CD4-positive, alpha-beta T cell treated with Interleukin-4 for 1 hour (primary cell): ENCODE data around the gene SURF4.
"Not testable (repeated sequence)": the region's sequence is repeated elsewhere in the genome, so short reads cannot be mapped to it uniquely, and the experiment has no call there.

Experiments used
- DNase-seq, 2 donors: peaks; one replicate each; pipeline ENCODE4 v3.0.0-alpha.2; 2020 to 2022

SURF4 gene

GRCh38 chr9:133351526-133351907, 24.3 kb downstream of the SURF4 start:
- no peak for DNase-seq

DNA sequence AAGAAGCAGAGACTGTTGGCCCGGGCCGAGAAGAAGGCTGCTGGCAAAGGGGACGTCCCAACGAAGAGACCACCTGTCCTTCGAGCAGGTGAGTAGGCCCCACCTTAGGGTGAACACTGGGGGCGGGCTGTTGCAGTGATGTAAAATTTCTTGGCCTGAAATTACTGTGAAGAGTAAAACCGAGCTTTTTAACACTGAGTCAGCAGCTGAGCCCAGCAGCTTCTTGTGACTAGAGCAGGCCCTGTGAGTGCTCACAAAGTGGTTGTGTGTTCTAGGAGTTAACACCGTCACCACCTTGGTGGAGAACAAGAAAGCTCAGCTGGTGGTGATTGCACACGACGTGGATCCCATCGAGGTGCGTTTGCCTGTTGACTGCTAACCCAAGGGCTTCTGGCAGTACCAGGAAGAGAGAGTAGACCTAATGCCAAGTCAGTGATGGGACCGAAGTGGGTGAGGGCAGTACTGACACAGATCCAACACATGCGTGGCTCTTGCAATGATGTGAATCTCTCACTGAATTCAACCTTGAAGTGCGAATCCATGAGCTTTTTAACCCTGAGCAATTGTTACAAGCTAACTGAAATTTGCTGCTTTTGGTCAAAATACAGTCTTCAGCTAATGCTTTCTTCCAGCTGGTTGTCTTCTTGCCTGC, 25.8 kb downstream of the SURF4 start:
- DNase-seq, result no peak

GRCh38 chr9:133348718-133349573, 26.9 kb downstream of the SURF4 start:
- no peak for DNase-seq

DNA sequence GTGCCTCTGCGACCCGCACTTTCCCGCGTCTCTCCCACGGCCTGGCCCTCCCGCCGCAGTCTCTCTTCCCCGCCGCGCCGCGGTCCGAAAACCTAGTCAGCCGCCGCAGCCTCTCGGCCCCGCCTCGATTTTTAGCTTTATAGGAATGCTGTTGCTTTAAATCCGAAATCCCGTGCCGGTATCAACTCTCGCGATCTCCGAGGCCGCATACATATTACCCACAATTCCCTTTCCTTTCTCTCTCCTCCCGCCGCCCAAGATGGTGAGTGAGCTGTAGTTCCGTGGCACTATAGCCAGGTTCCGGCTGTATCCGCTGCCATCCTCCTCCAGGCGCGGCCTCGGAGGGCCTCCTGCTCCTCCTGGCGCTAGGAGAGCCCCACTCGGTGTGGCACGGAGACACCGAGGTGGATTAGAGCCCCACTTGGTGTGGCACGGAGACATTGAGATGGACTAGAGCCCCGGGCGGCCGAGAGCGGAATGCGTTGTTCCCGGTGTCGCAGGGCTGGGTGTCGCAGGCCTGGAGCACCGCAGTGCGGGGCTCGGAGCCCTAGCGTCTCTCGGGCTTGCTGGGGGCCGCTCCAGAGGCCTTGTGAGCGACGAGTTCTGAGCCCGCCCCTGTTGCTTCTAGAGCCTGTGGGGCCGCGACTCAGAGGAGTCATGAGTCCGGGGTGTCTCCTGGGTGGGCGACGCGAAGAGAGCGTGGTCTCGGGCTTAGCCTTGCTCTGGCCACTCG, 27.7 kb downstream of the SURF4 start, which contains the start of the genes MED22 and RPL7A:
Gene MED22 (minus strand): TSS at position 147 of the 733 bp plus-strand sequence. CDS start 1,469 bp downstream, outside the sequence.
Gene RPL7A (plus strand): TSS at position 234 of the 733 bp plus-strand sequence. CDS start 26 bp downstream, at position 260.
- DNase-seq, result peak; percentile 96

DNA sequence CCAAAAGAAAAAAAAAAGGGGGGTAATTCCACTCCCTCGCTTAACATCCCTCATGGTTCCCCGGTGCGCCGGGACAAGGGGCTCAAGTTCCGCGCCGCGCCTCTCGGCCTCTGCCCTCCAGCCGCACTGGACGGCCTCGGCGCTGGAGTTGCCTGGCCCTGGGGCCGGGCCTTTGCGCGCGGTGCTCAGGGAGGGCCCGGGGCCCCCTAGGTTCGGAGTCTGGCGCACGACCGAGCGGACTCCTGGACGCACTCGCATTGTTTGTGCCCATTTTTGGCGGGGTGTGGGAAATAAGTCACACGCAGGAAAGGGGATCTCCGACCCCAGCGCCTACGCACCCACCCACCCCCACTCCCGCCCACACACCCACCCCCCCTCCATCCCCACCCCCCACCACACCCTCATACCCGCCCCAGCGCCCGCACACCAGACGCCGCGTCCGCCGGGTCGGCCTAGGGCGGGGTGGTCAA, 28.3 kb downstream of the SURF4 start:
- peak; percentile 61 to 71 for DNase-seq

DNA sequence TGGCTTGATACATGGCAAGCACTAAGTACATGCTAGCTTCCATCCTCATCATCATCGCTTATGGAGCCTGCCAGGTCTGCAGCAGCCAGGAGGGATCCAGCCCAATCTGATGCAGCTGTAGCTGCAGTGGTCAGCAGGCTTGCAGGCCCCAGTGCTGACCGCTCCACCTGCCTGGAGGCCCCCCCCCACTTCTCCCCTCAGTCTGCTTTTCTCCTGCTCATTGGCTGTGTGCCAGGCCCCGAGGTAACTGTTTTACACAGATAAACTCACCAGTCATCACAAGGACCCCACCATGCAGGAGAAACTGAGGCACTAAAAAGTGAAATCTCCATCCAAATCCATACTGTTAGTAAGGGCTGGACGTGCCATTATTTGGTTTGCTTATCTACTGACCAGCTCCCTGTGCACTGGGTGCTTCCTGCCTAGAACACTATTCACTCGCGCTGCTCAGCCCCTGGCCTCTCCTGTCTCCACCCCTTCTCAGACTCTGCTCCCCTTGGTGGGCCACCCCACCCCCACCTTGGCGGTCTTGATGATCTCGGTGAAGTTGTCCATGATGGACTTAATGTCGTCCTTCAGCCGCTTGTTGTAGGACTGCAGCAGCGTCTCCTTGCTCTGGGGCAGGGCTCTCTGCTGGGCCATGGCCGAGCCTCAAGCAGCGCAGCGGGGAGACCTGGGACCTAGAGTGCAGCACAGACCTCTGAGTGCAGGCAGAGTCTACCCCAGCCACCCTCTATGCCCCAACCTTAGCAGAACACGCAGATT, 29.7 kb downstream of the SURF4 start:
- DNase-seq, result no peak

GRCh38 chr9:133345596-133345995, 30.3 kb downstream of the SURF4 start:
- DNase-seq, result no peak

GRCh38 chr9:133344979-133345378, 30.9 kb downstream of the SURF4 start:
- DNase-seq, result no peak

DNA sequence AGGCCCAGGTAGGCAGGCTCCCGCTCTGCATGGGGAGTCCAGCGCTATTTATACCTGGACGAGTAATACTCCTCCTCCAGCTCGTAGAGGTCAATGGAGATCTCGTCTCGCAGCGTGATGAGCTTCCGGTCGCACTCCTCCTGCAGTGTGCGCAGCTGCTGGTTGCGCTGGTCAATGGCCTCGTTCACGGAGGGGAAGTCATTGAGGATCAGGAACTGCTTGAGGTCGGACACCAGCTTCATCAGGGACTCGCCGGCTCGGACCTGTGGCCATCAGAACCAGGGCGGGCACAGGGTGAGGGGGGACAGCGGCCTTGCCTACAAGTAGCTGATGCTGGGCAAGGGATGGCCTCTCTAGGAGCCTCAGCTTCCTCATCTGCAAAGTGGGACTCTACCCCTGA, 31.8 kb downstream of the SURF4 start:
- DNase-seq, result no peak

- no peak for DNase-seq
Observed at GRCh38 chr9:133342570-133342969, 33.3 kb downstream of the SURF4 start.

GRCh38 chr9:133342069-133342406, 33.8 kb downstream of the SURF4 start:
- no peak for DNase-seq

DNA sequence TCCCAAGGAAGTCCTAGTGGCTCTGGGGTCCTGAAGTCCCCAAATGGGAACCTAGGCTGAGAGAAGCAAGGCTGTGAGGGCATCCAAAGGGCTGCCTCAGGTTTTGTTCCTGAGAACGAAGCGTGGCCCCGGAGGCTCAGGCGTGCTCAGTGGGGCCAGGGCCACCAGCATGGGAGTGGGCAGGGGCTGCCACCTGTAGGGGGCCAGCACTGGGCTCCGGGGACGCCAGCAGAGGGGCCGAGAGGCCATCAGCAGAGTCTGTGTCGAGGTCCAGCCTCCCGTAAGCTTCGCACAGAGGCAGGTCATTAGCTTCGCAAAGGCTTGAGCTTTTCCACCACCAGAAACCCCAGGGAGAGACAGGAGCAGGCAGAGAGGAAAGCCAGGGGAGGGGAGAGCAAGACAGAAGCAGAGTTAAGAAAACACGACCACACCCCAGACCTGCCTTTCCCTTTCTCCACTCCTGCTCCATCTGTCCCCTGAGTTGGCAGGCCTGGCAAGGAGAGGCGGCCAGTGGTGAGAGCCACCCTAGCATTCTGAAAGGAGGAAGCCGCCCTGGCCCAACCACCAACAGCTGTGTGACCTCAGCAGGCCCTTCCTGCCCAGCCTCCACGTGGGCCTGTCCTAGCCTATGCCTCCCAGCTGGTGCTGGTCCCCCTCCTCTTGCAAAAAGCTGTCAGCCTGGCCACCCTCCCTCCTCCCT, 34.3 kb downstream of the SURF4 start:
- DNase-seq, result peak in 1 of 2 donors; percentile 47

- DNase-seq, result no peak
Observed at GRCh38 chr9:133340916-133341315, 34.9 kb downstream of the SURF4 start.

DNA sequence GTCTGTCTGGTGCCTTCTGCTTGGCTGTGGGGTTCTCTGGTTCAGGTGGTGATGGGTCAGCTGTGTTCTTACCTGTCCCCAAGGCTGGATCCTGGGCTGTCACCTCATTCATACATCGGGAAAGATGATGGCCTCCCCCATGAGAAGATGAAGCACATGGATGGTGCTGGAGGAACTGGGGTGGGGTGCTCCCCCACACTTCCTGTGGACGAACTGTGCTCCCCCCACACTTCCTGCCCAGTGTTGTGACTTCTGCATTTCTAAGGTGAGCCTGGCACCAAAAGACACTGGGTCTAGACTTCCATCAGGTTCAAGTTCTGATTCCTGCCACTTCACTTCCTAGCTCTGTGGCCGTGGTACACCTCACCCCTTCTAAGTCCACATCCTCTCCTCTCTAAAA, 35.6 kb downstream of the SURF4 start:
- no peak for DNase-seq

DNA sequence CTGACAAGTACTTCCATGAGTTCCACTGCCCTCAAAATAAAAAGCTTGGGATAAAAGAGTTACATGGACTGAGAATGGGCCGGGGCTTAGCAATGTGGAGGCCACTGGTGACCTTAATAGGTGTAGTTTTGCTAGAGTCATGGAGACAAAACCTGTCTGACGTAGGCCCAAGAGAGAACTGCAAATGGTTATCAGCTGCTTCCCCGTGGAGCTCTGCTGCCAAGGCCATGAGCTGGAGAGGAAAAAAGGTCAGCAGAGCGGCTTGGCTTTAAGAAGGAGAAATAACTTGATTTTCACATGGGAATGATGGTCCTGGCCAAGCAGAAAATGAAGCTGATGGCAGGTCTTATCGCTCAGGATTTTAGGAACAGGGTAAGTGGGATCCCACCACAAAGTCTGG, 36.2 kb downstream of the SURF4 start:
- no peak for DNase-seq

DNA sequence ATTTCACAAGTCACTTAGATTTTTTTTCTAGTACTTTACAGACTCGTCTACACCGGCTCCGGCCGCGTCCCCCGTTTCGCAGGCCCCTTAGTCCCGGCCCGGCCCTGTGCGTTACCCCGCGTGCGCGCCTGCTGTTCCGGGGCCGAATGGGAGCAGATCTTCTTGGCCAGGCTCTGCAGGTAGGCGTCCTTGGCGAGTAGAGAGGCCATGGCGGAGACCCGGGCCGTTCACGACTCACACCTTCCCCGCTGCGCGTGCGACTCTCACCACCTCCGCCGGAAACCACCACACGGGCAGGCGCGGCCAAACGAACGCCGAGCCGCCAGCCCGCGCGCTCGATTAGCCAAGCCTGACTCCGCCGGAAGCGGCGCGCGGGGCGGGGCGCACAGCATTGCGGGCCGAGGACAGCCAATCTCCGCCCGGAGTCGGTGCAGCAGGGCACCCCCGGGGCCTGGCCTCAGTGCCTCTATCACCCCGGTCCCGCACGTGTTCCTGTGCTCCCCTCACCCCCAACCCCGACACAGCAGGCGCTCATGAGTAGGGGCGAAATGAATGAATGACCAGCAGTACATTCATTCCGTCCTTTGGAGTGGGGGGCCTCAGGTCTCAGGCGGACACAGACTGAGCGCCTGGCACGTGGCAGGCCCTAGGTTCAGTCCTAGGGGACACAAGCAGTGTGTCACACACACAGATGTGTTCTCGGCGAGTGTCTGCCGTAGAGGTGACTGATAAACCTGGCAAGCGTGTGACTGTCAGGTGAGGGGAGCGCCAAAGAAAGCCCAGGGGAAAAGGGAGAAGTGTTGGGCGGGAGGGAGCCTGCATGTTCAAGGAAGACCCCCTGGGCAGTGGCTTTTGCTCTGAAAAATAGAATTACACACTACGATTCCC, 39.7 kb downstream of the SURF4 start, which contains the start of gene SURF6:
Gene SURF6 (minus strand): TSS at position 265 of the 888 bp plus-strand sequence. CDS start 56 bp downstream, at position 209.
- peak; percentile 91 to 94 for DNase-seq

DNA sequence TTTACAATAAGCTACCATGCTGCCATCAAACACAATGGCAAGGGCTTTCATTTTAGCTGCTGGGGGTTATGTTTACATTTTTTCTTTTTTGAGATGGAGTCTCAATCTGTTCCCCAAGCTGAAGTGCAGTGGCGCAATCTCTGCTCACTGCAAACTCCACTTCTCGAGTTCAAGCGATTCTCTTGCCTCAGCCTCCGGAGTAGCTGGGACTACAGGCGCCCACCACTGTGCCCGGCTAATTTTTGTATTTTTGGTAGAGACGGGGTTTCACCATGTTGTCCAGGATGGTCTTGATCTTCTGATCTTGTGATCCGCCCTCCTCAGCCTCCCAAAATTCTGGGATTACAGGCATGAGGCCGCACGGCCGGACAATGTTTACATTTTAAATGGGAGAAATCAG, 41.0 kb downstream of the SURF4 start:
- DNase-seq, result not testable (repeated sequence)

DNA sequence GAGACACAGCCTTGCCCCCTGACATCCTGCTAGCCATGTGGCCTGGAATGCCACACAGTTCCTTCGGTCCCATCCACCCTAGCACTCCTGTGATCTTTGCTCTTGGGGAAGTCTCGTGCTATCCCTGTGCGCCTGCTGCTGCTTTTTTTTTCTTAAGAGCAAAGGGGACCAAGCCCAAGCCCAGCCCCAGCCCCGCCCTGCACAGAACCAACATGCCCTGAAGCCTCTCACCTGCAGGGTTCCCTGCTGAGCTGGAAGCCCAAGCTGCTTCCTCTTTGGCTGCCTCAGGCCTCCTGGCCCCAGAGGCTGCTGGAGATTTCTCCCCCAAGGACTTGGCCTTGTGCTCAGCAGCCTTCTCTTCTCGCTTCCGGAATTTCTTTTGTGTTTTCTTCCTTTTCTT, 41.7 kb downstream of the SURF4 start:
- no peak for DNase-seq

GRCh38 chr9:133333566-133333965, 42.3 kb downstream of the SURF4 start:
- no peak for DNase-seq

DNA sequence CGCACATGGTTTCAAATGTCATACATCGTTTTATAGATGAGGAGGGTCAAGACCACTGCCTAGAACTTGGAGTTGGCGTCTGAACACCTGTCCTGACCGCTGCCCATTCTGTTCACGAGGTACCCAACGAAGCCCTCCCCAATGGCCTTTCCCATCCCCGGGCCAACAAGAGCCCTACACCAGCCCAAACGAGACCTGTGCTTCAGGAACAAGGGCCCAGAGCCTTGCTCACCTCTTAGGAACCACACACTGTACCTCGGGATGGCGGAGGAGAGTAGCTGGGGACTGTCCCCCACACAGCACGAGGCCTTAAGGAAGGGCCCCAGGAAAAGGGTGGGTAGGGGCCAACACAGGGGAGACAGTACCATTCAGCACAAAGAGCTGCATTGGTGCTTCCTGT, 42.8 kb downstream of the SURF4 start:
- DNase-seq, result no peak

GRCh38 chr9:133332381-133332730, 43.5 kb downstream of the SURF4 start:
- DNase-seq, result no peak
